ENCODE data around the gene CC2D1A. TPM values are rescaled to one million over a fixed set of nuclear protein-coding genes. Genes with fewer than 3 reads are reported as not detected.

The CC2D1A gene
- total and polyA plus RNA-seq, 2 donors (not counting 1 experiment from before 2014, with no cell fraction given): 34.3 to 47.2 TPM

GRCh38 chr19:13864667-13865570 is 41.1 kb upstream of the CC2D1A start:
- Histone ChIP-seq H4K20me1 (ENCODE audit: control insufficient read depth, insufficient read depth, low read length, poor library complexity, severe bottlenecking) (no peaks in the 10 kb centered on the region), H3K9ac (ENCODE audit: low read length) (no peak overlapping the region), H2AFZ (ENCODE audit: insufficient read depth, low read depth, low read length, poor library complexity, severe bottlenecking) (no peak overlapping the region), H3K27me3 (replicated peaks in 1 of 4; ENCODE audit: control extremely low read depth in 1 of 4, control insufficient read depth in 3 of 4, insufficient read depth in 4 of 4, low read length in 3 of 4) (peaks cover 0 to 56% (median 20%) of the 10 kb centered on the region in 4 experiments), H3K4me1 (ENCODE audit: control insufficient read depth in 2 of 2, insufficient read depth in 2 of 2, low read length in 2 of 2) (peaks cover 26 to 28% of the 10 kb centered on the region in 2 donors), H3K4me3 (ENCODE audit: control extremely low read depth in 1 of 5, extremely low read depth in 1 of 5, insufficient read depth in 1 of 5, low read depth in 2 of 5, low read length in 4 of 5) (peak overlapping the region in 3 of 5 experiments; percentile 27 to 67 (median 50)), H3K36me3 (replicated peaks in 1 of 2; ENCODE audit: control extremely low read depth in 1 of 2, control insufficient read depth in 1 of 2, extremely low read depth in 1 of 2, insufficient read depth in 2 of 2, low read length in 1 of 2) (no peaks in the 10 kb centered on the region), H3K4me2 (replicated peaks; ENCODE audit: low read depth, low read length, poor library complexity, severe bottlenecking) (peak overlapping the region; percentile 94), H3K9me3 (ENCODE audit: control extremely low read depth in 1 of 3, control insufficient read depth in 2 of 3, insufficient read depth in 1 of 3, low read length in 2 of 3) (peaks cover 0 to 7% (median 0%) of the 10 kb centered on the region in 3 donors), H3K79me2 (ENCODE audit: control insufficient read depth, insufficient read depth, low read length) (no peaks in the 10 kb centered on the region), H3K27ac (ENCODE audit: low read length in 2 of 2) (no peak overlapping the region)
- DNase-seq: no peak
- peaks cover 45% of the 10 kb centered on the region for H3K27me3 Mint-ChIP-seq
- H3K4me3 Mint-ChIP-seq: peak overlapping the region; percentile 88
- intact Hi-C loops (cut with micrococcal nuclease): loop anchor here (5.0 kb wide), 1 partner anchor 763 kb away; the partner anchor contains the start of gene LYL1
- H3K27ac Mint-ChIP-seq: no peak overlapping the region
- no peak for ATAC-seq (ENCODE audit: low read depth)
- ChIA-PET CTCF (interaction anchor here (1.0 to 7.4 kb wide), 5 partner anchors 16 to 267 kb away, joined by 3 to 250 read pairs (median 5); partner anchors contain the start of gene ZSWIM4), POLR2A (interaction anchor here (0.6 kb wide), 3 partner anchors 13 to 654 kb away, joined by 3 to 5 read pairs (median 4); no protein-coding TSS in a partner anchor)
- no peaks in the 10 kb centered on the region for H3K9me3 Mint-ChIP-seq (ENCODE audit: insufficient read depth)
- TF ChIP-seq CTCF (IDR thresholded peaks at IDR 0.05): no peak
- peak; percentile 66 for TF ChIP-seq EZH2 (IDR thresholded peaks at IDR 0.05; ENCODE audit: borderline replicate concordance, insufficient read depth, low read depth, low read length, poor library complexity, severe bottlenecking)
- H3K4me1 Mint-ChIP-seq: peaks cover 29% of the 10 kb centered on the region
- WGBS (ENCODE audit: insufficient coverage): 5% methylated on average over 63 of the region's 113 CpGs

All from B cell (primary cell).